COLO668 (cell line): Measurements from ENCODE around the gene UQCC3.
"Not testable (repeated sequence)": the region's sequence is repeated elsewhere in the genome, so short reads cannot be mapped to it uniquely, and the experiment has no call there.

Source experiments
- DNase-seq: peaks from one replicate; lab custom pipeline; 2025; ENCODE audit not compliant: unreplicated experiment; lab: John Stamatoyannopoulos, UW

Gene UQCC3

GRCh38 chr11:62665599-62666258 is 5.7 kb upstream of the UQCC3 start:
- DNase-seq, result peak; percentile 51

- DNase-seq, result no peak
These were observed 5.1 kb upstream of the UQCC3 start for GRCh38 chr11:62666259-62666926.

- DNase-seq, result no peak
These were observed 4.0 kb upstream of the UQCC3 start for GRCh38 chr11:62667460-62667859.

- DNase-seq, result no peak
These were observed 1.9 kb upstream of the UQCC3 start for GRCh38 chr11:62669420-62670161.

GRCh38 chr11:62671236-62671607 is 251 bp upstream of the UQCC3 start:
- DNase-seq, result peak; percentile 66

GRCh38 chr11:62673196-62673525 is 1.7 kb downstream of the UQCC3 start:
- no peak for DNase-seq

- DNase-seq, result not testable (repeated sequence)
These were observed 3.9 kb downstream of the UQCC3 start for GRCh38 chr11:62675415-62675814.

- DNase-seq, result no peak
These were observed 5.2 kb downstream of the UQCC3 start for GRCh38 chr11:62676698-62677097.

- DNase-seq, result no peak
These were observed 5.7 kb downstream of the UQCC3 start for GRCh38 chr11:62677156-62677555.

- DNase-seq, result no peak
These were observed 6.2 kb downstream of the UQCC3 start for GRCh38 chr11:62677714-62678113.

GRCh38 chr11:62678433-62678769 is 6.9 kb downstream of the UQCC3 start:
- no peak for DNase-seq

GRCh38 chr11:62678770-62679696 is 7.6 kb downstream of the UQCC3 start, which contains the start of gene UBXN1:
Gene UBXN1 (minus strand): TSS chr11:62679073. CDS start chr11:62678923, 150 bp downstream.
- peak; percentile 84 for DNase-seq

GRCh38 chr11:62680825-62681240 is 9.4 kb downstream of the UQCC3 start:
- DNase-seq, result peak; percentile 43

GRCh38 chr11:62682518-62682917 is 11.0 kb downstream of the UQCC3 start:
- no peak for DNase-seq

GRCh38 chr11:62687508-62688396 is 16.3 kb downstream of the UQCC3 start:
- no peak for DNase-seq

GRCh38 chr11:62688491-62688890 is 17.0 kb downstream of the UQCC3 start:
- DNase-seq, result no peak

GRCh38 chr11:62689421-62690183 is 18.1 kb downstream of the UQCC3 start, which contains the start of gene LRRN4CL:
Gene LRRN4CL (minus strand): TSS chr11:62689530. CDS start chr11:62688508, 1,022 bp downstream.
- no peak for DNase-seq

GRCh38 chr11:62693624-62694023 is 22.2 kb downstream of the UQCC3 start:
- not testable (repeated sequence) for DNase-seq

- DNase-seq, result peak; percentile 63
These were observed 23.1 kb downstream of the UQCC3 start for GRCh38 chr11:62694455-62695167.
